ENCODE measurements around the gene NGEF. TPM values are rescaled to one million over a fixed set of nuclear protein-coding genes. Genes with fewer than 3 reads are reported as not detected.

Gene NGEF
- total and polyA plus RNA-seq, 2 donors from 2014 or later, result 4.8 to 5.3 TPM

GRCh38 chr2:233026198-233026813, 13.2 kb upstream of the NGEF start:
- Histone ChIP-seq H3K36me3 (ENCODE audit: control insufficient read depth in 2 of 3, insufficient read depth in 3 of 3, low read length in 3 of 3) (no peaks in the 10 kb centered on the region), H3K9me3 (ENCODE audit: control insufficient read depth in 2 of 3, insufficient read depth in 1 of 3, low read length in 3 of 3) (no peaks in the 10 kb centered on the region), H3K4me1 (ENCODE audit: control insufficient read depth in 2 of 3, insufficient read depth in 2 of 3, low read depth in 1 of 3, low read length in 3 of 3) (no peaks in the 10 kb centered on the region), H3K9ac (ENCODE audit: low read length in 3 of 3) (no peak overlapping the region), H3K4me3 (ENCODE audit: low read length in 3 of 3) (no peak overlapping the region), H3K27ac (ENCODE audit: low read depth in 2 of 2, low read length in 2 of 2) (no peak overlapping the region), H3K27me3 (ENCODE audit: control insufficient read depth, insufficient read depth, low read length) (no peaks in the 10 kb centered on the region)
- FAIRE-seq, result no peak
- intact Hi-C loops (cut with DNase I), result no loop called here
- no peak for TF ChIP-seq CTCF (IDR thresholded peaks at IDR 0.05; ENCODE audit: borderline replicate concordance, extremely low read depth, insufficient read depth)
- DNase-seq, result no peak

GRCh38 chr2:233025706-233026105, 12.7 kb upstream of the NGEF start:
- intact Hi-C loops (cut with DNase I), result no loop called here
- Histone ChIP-seq H3K36me3 (ENCODE audit: control insufficient read depth in 2 of 3, insufficient read depth in 3 of 3, low read length in 3 of 3) (no peaks in the 10 kb centered on the region), H3K27me3 (ENCODE audit: control insufficient read depth, insufficient read depth, low read length) (no peaks in the 10 kb centered on the region), H3K4me3 (ENCODE audit: low read length in 3 of 3) (no peak overlapping the region), H3K27ac (ENCODE audit: low read depth in 2 of 2, low read length in 2 of 2) (no peak overlapping the region), H3K9me3 (ENCODE audit: control insufficient read depth in 2 of 3, insufficient read depth in 1 of 3, low read length in 3 of 3) (no peaks in the 10 kb centered on the region), H3K4me1 (ENCODE audit: control insufficient read depth in 2 of 3, insufficient read depth in 2 of 3, low read depth in 1 of 3, low read length in 3 of 3) (no peaks in the 10 kb centered on the region), H3K9ac (ENCODE audit: low read length in 3 of 3) (no peak overlapping the region)
- FAIRE-seq (no peak), DNase-seq (no peak)
- TF ChIP-seq CTCF (IDR thresholded peaks at IDR 0.05; ENCODE audit: borderline replicate concordance, extremely low read depth, insufficient read depth), result no peak

- H3K4me3 ChIP-seq (ENCODE audit: low read length in 3 of 3), result no peak overlapping the region
- H3K36me3 ChIP-seq (ENCODE audit: control insufficient read depth in 2 of 3, insufficient read depth in 3 of 3, low read length in 3 of 3), result no peaks in the 10 kb centered on the region
- intact Hi-C loops (cut with DNase I), result no loop called here
- H3K27me3 ChIP-seq (ENCODE audit: control insufficient read depth, insufficient read depth, low read length), result no peaks in the 10 kb centered on the region
- H3K9ac ChIP-seq (ENCODE audit: low read length in 3 of 3), result no peak overlapping the region
- no peak overlapping the region for H3K27ac ChIP-seq (ENCODE audit: low read depth in 2 of 2, low read length in 2 of 2)
- no peaks in the 10 kb centered on the region for H3K4me1 ChIP-seq (ENCODE audit: control insufficient read depth in 2 of 3, insufficient read depth in 2 of 3, low read depth in 1 of 3, low read length in 3 of 3)
- FAIRE-seq (no peak), DNase-seq (no peak)
- no peak for TF ChIP-seq CTCF (IDR thresholded peaks at IDR 0.05; ENCODE audit: borderline replicate concordance, extremely low read depth, insufficient read depth)
- no peaks in the 10 kb centered on the region for H3K9me3 ChIP-seq (ENCODE audit: control insufficient read depth in 2 of 3, insufficient read depth in 1 of 3, low read length in 3 of 3)
Observed at GRCh38 chr2:233023761-233024410, 10.8 kb upstream of the NGEF start.
